GM23248 (cell line): Measurements from ENCODE around the gene TAOK1. TPM values are rescaled to one million over a fixed set of nuclear protein-coding genes. Genes with fewer than 3 reads are reported as not detected.

Source experiments
- DNase-seq: peaks from one replicate; pipeline ENCODE4 v3.0.0-alpha.2; 2015
- H2AFZ ChIP-seq: fragments of 200-600 bp; sonication (generic); 2 replicates; pipeline ENCODE4 v1.6.1; 2016; ENCODE audit warnings: antibody characterized with exemption
- H3F3A ChIP-seq: fragments of 200-600 bp; sonication (generic); 2 replicates; pipeline ENCODE4 v1.6.1; 2016; ENCODE audit warnings: mild to moderate bottlenecking, antibody characterized with exemption, mixed run types; ENCODE audit not compliant: insufficient read depth
- H3K27ac ChIP-seq: fragments of 200-600 bp; sonication (generic); 2 replicates; pipeline ENCODE4 v1.5.1; 2016; ENCODE audit warnings: mild to moderate bottlenecking
- H3K27me3 ChIP-seq: fragments of 200-600 bp; sonication (generic); replicated peaks from 2 replicates; pipeline ENCODE4 v1.6.1; 2016; ENCODE audit warnings: mild to moderate bottlenecking; ENCODE audit not compliant: insufficient read depth
- H3K36me3 ChIP-seq: fragments of 200-600 bp; sonication (generic); 2 replicates; pipeline ENCODE4 v1.6.1; 2016; ENCODE audit warnings: low read depth, mild to moderate bottlenecking
- H3K4me1 ChIP-seq: fragments of 200-600 bp; sonication (generic); 2 replicates; pipeline ENCODE4 v1.6.1; 2016; ENCODE audit warnings: mild to moderate bottlenecking; ENCODE audit not compliant: insufficient read depth
- H3K4me2 ChIP-seq: fragments of 200-600 bp; sonication (generic); one replicate; pipeline ENCODE4 v1.6.1; 2016; ENCODE audit warnings: mild to moderate bottlenecking; ENCODE audit not compliant: unreplicated experiment
- H3K4me3 ChIP-seq: fragments of 200-600 bp; sonication (generic); 2 replicates; pipeline ENCODE4 v1.5.1; 2016; ENCODE audit warnings: mild to moderate bottlenecking
- H3K79me2 ChIP-seq: fragments of 200-600 bp; sonication (generic); 2 replicates; pipeline ENCODE4 v1.6.1; 2016; ENCODE audit warnings: mild to moderate bottlenecking; ENCODE audit not compliant: insufficient read depth
- H3K9ac ChIP-seq: fragments of 200-600 bp; sonication (generic); 2 replicates; pipeline ENCODE4 v1.6.1; 2016; ENCODE audit warnings: mild to moderate bottlenecking
- H3K9me2 ChIP-seq: fragments of 200-600 bp; sonication (generic); 2 replicates; pipeline ENCODE4 v1.6.1; 2016; ENCODE audit warnings: mixed run types, mild to moderate bottlenecking, moderate library complexity; ENCODE audit not compliant: insufficient read depth
- H3K9me3 ChIP-seq: fragments of 200-600 bp; sonication (generic); one replicate; pipeline ENCODE4 v1.6.1; 2017; ENCODE audit warnings: low read depth
- H4K20me1 ChIP-seq: fragments of 200-600 bp; sonication (generic); 2 replicates; pipeline ENCODE4 v1.6.0; 2016; ENCODE audit not compliant: insufficient read depth
- EZH2 ChIP-seq: fragments of 200-600 bp; sonication (generic); IDR thresholded peaks from 2 replicates; pipeline ENCODE4 v1.6.1; 2018; ENCODE audit warnings: antibody characterized with exemption, mild to moderate bottlenecking; ENCODE audit not compliant: insufficient read depth, poor library complexity, severe bottlenecking
- EZH2phosphoT487 ChIP-seq: fragments of 200-600 bp; sonication (generic); IDR thresholded peaks from 2 replicates; pipeline ENCODE4 v1.6.1; 2018; ENCODE audit warnings: antibody characterized with exemption, moderate library complexity, mild to moderate bottlenecking, low read depth; ENCODE audit not compliant: insufficient read depth
- WGBS, 2 experiments: methylation state at CpG; one replicate each; pipeline ENCODE4 v1.1.6; 2015 to 2017; ENCODE audit warnings: low lambda C conversion rate in 2 of 2, low coverage in 1 of 2; ENCODE audit errors: missing lambda C conversion rate in 2 of 2; 5-methylcytosine and 5-hydroxymethylcytosine counted together
- in situ Hi-C: fragments of 300-500 bp; cut with MboI; formaldehyde crosslinking; loops from 2 replicates; pipeline ENCODE4 v1.15.0; 2020
- polyA plus RNA-seq: library from polyadenylated mRNA; unstranded; fragments of >200 nt; fragmentation: Nextera tagmentation; extraction: Ambion mirVana; gene quantifications from 2 replicates; pipeline ENCODE4 v1.2.1, GENCODE V29; 2016
- total RNA-seq: library from RNA; depleted of rRNA; stranded (reverse); fragments of >200 nt; shearing (Covaris generic); gene quantifications from 2 replicates; pipeline ENCODE4 v1.2.3, GENCODE V29; 2014

The TAOK1 gene
- total and polyA plus RNA-seq, 2 experiments from 2014 or later = 7.6 to 49.9 TPM

GRCh38 chr17:29591146-29591736, 201.1 kb downstream of the TAOK1 start:
- 1 to 4% methylated on average over 19 to 24 of the region's 31 CpGs for WGBS, 2 experiments
- peaks cover 20% of the 10 kb centered on the region; the same call in 1 of the 2 replicates for H3F3A ChIP-seq
- H3K4me3 ChIP-seq = peak overlapping the region; percentile 66
- peak overlapping the region; percentile 56 for H3K27ac ChIP-seq
- peaks cover 30% of the 10 kb centered on the region for H3K4me1 ChIP-seq
- H3K36me3 ChIP-seq = no peaks in the 10 kb centered on the region
- in situ Hi-C loops = no loop called here
- peak; percentile 77 for DNase-seq
- no peaks in the 10 kb centered on the region for H3K27me3 ChIP-seq
- H3K9me3 ChIP-seq = no peaks in the 10 kb centered on the region
- no peaks in the 10 kb centered on the region for H4K20me1 ChIP-seq
- peak overlapping the region; percentile 79 for H2AFZ ChIP-seq
- peak overlapping the region; percentile 32; the same call in 1 of the 2 replicates for H3K9ac ChIP-seq
- TF ChIP-seq EZH2phosphoT487 (no peak), EZH2 (no peak)
- H3K79me2 ChIP-seq = peaks cover 26% of the 10 kb centered on the region
- H3K9me2 ChIP-seq = no peaks in the 10 kb centered on the region
- peak overlapping the region; percentile 63 for H3K4me2 ChIP-seq

GRCh38 chr17:29591737-29592608, 201.8 kb downstream of the TAOK1 start:
- WGBS, 2 experiments = 7% methylated on average over 22 to 25 of the region's 25 CpGs
- peak overlapping the region; percentile 63 for H3K4me2 ChIP-seq
- in situ Hi-C loops = no loop called here
- peaks cover 19% of the 10 kb centered on the region for H3K79me2 ChIP-seq
- no peaks in the 10 kb centered on the region for H3K36me3 ChIP-seq
- peak overlapping the region; percentile 66 for H3K4me3 ChIP-seq
- H3K27ac ChIP-seq = peak overlapping the region; percentile 56; the same call in 1 of the 2 replicates
- peaks cover 20% of the 10 kb centered on the region; the same call in 1 of the 2 replicates for H3F3A ChIP-seq
- H3K4me1 ChIP-seq = peaks cover 30% of the 10 kb centered on the region
- no peaks in the 10 kb centered on the region for H3K27me3 ChIP-seq
- peak; percentile 84 for DNase-seq
- H3K9me2 ChIP-seq = no peaks in the 10 kb centered on the region
- H3K9me3 ChIP-seq = no peaks in the 10 kb centered on the region
- peak overlapping the region; percentile 32; the same call in 1 of the 2 replicates for H3K9ac ChIP-seq
- H2AFZ ChIP-seq = peak overlapping the region; percentile 79
- no peaks in the 10 kb centered on the region for H4K20me1 ChIP-seq
- TF ChIP-seq EZH2phosphoT487 (no peak), EZH2 (no peak)

- H3K9ac ChIP-seq = peak within 1 kb of the TSS; percentile 25; the same call in 1 of the 2 replicates
- in situ Hi-C loops = no loop called here
- no peak within 1 kb of the TSS for H3K27ac ChIP-seq
These were observed 202.8 kb downstream of the TAOK1 start, which contains the start of gene ANKRD13B for GRCh38 chr17:29592850-29593551. ANKRD13B (plus strand) TSS chr17:29593132; CDS start chr17:29593622, 490 bp downstream.

More at GRCh38 chr17:29592850-29593551, 202.8 kb downstream of the TAOK1 start, which contains the start of gene ANKRD13B:
- DNase-seq = peak; percentile 59
- H3K4me3 ChIP-seq = peak within 1 kb of the TSS; percentile 70
- WGBS, 2 experiments = 1 to 3% methylated on average over 33 to 40 of the region's 96 CpGs
- H3K9me3 ChIP-seq = no peaks in the 10 kb centered on the region
- peak within 1 kb of the TSS; percentile 79 for H2AFZ ChIP-seq
- no peaks in the 10 kb centered on the region for H3K36me3 ChIP-seq
- no peaks in the 10 kb centered on the region for H3K27me3 ChIP-seq
- H3F3A ChIP-seq = peaks cover 20% of the 10 kb centered on the region; the same call in 1 of the 2 replicates
- TF ChIP-seq EZH2phosphoT487 = no peak
- no peak for TF ChIP-seq EZH2
- H3K79me2 ChIP-seq = peaks cover 9% of the 10 kb centered on the region
- peak within 1 kb of the TSS; percentile 76 for H3K4me2 ChIP-seq
- H3K9me2 ChIP-seq = no peaks in the 10 kb centered on the region
- H3K4me1 ChIP-seq = peaks cover 24% of the 10 kb centered on the region
- H4K20me1 ChIP-seq = no peaks in the 10 kb centered on the region
